NT2/D1 (cell line): ENCODE data around the gene UBL3.

Experiments used
- SUZ12 ChIP-seq: IDR thresholded peaks from 2 replicates; pipeline ENCODE4 v1.6.1; 2011; ENCODE audit not compliant: insufficient read length, insufficient read depth; ENCODE audit errors: extremely low read depth
- YY1 ChIP-seq: IDR thresholded peaks from 2 replicates; pipeline ENCODE4 v1.6.1; 2011; ENCODE audit not compliant: insufficient read length, insufficient read depth
- ZNF274 ChIP-seq: IDR thresholded peaks from 2 replicates; pipeline ENCODE4 v1.6.1; 2011; ENCODE audit warnings: mild to moderate bottlenecking, low read depth, low read length

DNA sequence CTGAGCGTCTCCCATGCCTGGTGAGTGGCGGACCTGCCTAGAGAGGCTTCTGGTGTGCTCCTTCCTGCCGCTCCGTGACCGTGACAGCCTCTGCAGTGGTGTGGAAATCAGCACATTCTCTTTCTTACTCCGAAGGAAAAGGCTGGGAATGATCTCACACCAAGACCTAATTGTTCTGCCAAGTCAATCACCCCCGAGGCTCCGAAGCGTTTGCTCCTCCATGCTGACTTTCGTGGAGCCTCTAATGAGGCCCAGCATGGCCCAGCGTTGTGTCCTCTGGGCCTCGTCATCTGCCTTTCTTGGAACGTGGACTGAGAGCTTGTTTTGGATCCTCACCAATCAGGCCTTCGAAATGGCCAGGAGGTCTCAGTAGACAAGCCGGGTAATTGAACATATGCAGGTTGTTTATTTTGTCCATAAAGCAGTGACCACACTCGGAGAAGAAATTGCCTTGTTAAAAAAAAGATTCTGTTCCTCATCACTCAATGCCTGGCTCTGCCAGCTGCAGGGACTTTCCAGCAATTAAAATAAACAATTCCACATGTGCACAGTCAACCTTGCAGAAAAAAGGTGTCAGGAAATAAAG, 107.1 kb downstream of the UBL3 start:
- TF ChIP-seq ZNF274 (no peak), YY1 (no peak), SUZ12 (no peak)
